GM12891 (cell line): ENCODE data around the gene PCSK6. TPM values are rescaled to one million over a fixed set of nuclear protein-coding genes. Genes with fewer than 3 reads are reported as not detected.

Source experiments
- DNase-seq: peaks from one replicate; pipeline ENCODE4 v3.0.0; 2011; ENCODE audit warnings: low spot score; ENCODE audit not compliant: insufficient read length
- FAIRE-seq: peaks from 2 replicates; lab custom pipeline; 2011; peaks lifted over from hg19 to GRCh38; lab: Jason Lieb, UNC
- PAX5 ChIP-seq: IDR thresholded peaks from 2 replicates; pipeline ENCODE4 v1.6.1; 2011; ENCODE audit warnings: low read length, moderate library complexity, mild to moderate bottlenecking; ENCODE audit not compliant: insufficient read depth, severe bottlenecking
- POLR2A ChIP-seq: IDR thresholded peaks from 2 replicates; pipeline ENCODE4 v1.6.1; 2011; ENCODE audit warnings: low read depth, low read length, control low read depth
- POLR2AphosphoS5 ChIP-seq: IDR thresholded peaks from 2 replicates; pipeline ENCODE4 v1.6.1; 2011; ENCODE audit warnings: low read depth, low read length, control low read depth
- POU2F2 ChIP-seq: IDR thresholded peaks from 2 replicates; pipeline ENCODE4 v1.6.1; 2011; ENCODE audit warnings: low read depth, mild to moderate bottlenecking, control low read depth, low read length, moderate library complexity
- SPI1 ChIP-seq: IDR thresholded peaks from 2 replicates; pipeline ENCODE4 v1.6.1; 2011; ENCODE audit warnings: low read depth, low read length, control low read depth
- TAF1 ChIP-seq: IDR thresholded peaks from 2 replicates; pipeline ENCODE4 v1.6.1; 2011; ENCODE audit warnings: low read depth, low read length, control low read depth
- polyA plus RNA-seq: library from polyadenylated mRNA; unstranded; fragments of >200 nt; gene quantifications from one replicate; pipeline ENCODE4 v1.2.1, GENCODE V29; 2012; ENCODE audit warnings: low read depth, missing spikeins, inconsistent platforms; ENCODE audit not compliant: missing spikeins

The PCSK6 gene
- 1.4 TPM for polyA plus RNA-seq

GRCh38 chr15:101489599-101490407 lies at the start of gene PCSK6:
Gene PCSK6, minus strand, starts transcription at chr15:101489707. Its CDS starts 37 bp downstream, at chr15:101489670.
- DNase-seq (peak; percentile 56), FAIRE-seq (no peak)
- TF ChIP-seq POLR2A (no peak), TAF1 (no peak), SPI1 (no peak), POU2F2 (no peak), POLR2AphosphoS5 (no peak), PAX5 (no peak)

- FAIRE-seq (no peak), DNase-seq (no peak)
- TF ChIP-seq SPI1 (no peak), POLR2A (no peak), PAX5 (no peak), POLR2AphosphoS5 (no peak), POU2F2 (no peak), TAF1 (no peak)
Measured at GRCh38 chr15:101538996-101539395, 49.5 kb upstream of the PCSK6 start.

- FAIRE-seq: no peak
- TF ChIP-seq PAX5 (no peak), POLR2A (no peak), POLR2AphosphoS5 (no peak), SPI1 (no peak), TAF1 (no peak)
- DNase-seq: no peak
Measured at GRCh38 chr15:101538177-101538576, 48.7 kb upstream of the PCSK6 start.

GRCh38 chr15:101537483-101538080 lies 48.1 kb upstream of the PCSK6 start:
- DNase-seq: no peak
- TF ChIP-seq POLR2A (no peak), POU2F2 (no peak), PAX5 (no peak), TAF1 (no peak), POLR2AphosphoS5 (no peak), SPI1 (no peak)
- no peak for FAIRE-seq

- DNase-seq (no peak), FAIRE-seq (no peak)
- TF ChIP-seq POLR2AphosphoS5 (no peak), PAX5 (no peak), SPI1 (no peak), POLR2A (no peak), TAF1 (no peak), POU2F2 (no peak)
Measured at GRCh38 chr15:101536875-101537405, 47.4 kb upstream of the PCSK6 start.

- FAIRE-seq: no peak
- TF ChIP-seq SPI1: no peak
- TF ChIP-seq POU2F2: no peak
- TF ChIP-seq TAF1: no peak
- TF ChIP-seq PAX5: no peak
- no peak for DNase-seq
Measured at GRCh38 chr15:101536166-101536874, 46.8 kb upstream of the PCSK6 start.

GRCh38 chr15:101535170-101535902 lies 45.8 kb upstream of the PCSK6 start:
- DNase-seq: no peak
- no peak for TF ChIP-seq SPI1
- TF ChIP-seq TAF1: no peak
- no peak for TF ChIP-seq POLR2A
- no peak for TF ChIP-seq POU2F2
- TF ChIP-seq POLR2AphosphoS5: no peak
- FAIRE-seq: no peak

- no peak for FAIRE-seq
- TF ChIP-seq POLR2AphosphoS5: no peak
- TF ChIP-seq POLR2A: no peak
- TF ChIP-seq PAX5: no peak
- no peak for TF ChIP-seq TAF1
- no peak for TF ChIP-seq SPI1
- TF ChIP-seq POU2F2: no peak
- DNase-seq: no peak
Measured at GRCh38 chr15:101534376-101534970, 45.0 kb upstream of the PCSK6 start.
